A549 (cell line): ENCODE measurements around the gene PGGHG.

Source experiments
- CBX8 ChIP-seq: fragments of 200-600 bp; sonication (generic); IDR thresholded peaks from 2 replicates; pipeline ENCODE4 v1.6.1; 2016
- RAD21 ChIP-seq, 2 experiments: fragments of >200 bp in 1 of 2; sonication (Bioruptor Twin) in 1 of 2; formaldehyde crosslinking in 1 of 2; IDR thresholded peaks in 1 of 2; conservative IDR thresholded peaks in 1 of 2; 2 replicates in 1 of 2; 3 replicates in 1 of 2; pipeline ENCODE4 v1.6.1; 2012 to 2018; ENCODE audit warnings: inconsistent platforms in 1 of 2
- RCOR1 ChIP-seq: fragments of 150-350 bp; IDR thresholded peaks from 2 replicates; pipeline ENCODE4 v1.6.1; 2014; ENCODE audit warnings: antibody characterized with exemption, low read length, low read depth
- RFX5 ChIP-seq: fragments of 450-650 bp; IDR thresholded peaks from 2 replicates; pipeline ENCODE4 v1.7.1; 2014; ENCODE audit warnings: antibody characterized with exemption, mild to moderate bottlenecking, moderate library complexity
- SMC3 ChIP-seq: fragments of >200 bp; sonication (Bioruptor Twin); formaldehyde crosslinking; IDR thresholded peaks from 3 replicates; pipeline ENCODE4 v1.6.1; 2018; ENCODE audit warnings: inconsistent platforms
- TP53 ChIP-seq: fragments of 250-450 bp; sonication (Bioruptor Pico); IDR thresholded peaks from 2 replicates; pipeline ENCODE4 v1.5.0; 2021; ENCODE audit warnings: mild to moderate bottlenecking, moderate library complexity
- ZSCAN20 ChIP-seq: fragments of 250-450 bp; sonication (Bioruptor Pico); IDR thresholded peaks from 2 replicates; pipeline ENCODE4 v1.8.0; 2022; ENCODE audit warnings: mild to moderate bottlenecking, moderate library complexity
- TF ChIP-seq, protein P1 (sequence below): fragments of 450-650 bp; IDR thresholded peaks from 2 replicates; pipeline ENCODE4 v1.6.1; 2014; ENCODE audit warnings: antibody characterized with exemption
- TF ChIP-seq, protein P2 (sequence below): fragments of >200 bp; sonication (Bioruptor Twin); formaldehyde crosslinking; IDR thresholded peaks from 3 replicates; pipeline ENCODE4 v1.5.1; 2016

DNA sequence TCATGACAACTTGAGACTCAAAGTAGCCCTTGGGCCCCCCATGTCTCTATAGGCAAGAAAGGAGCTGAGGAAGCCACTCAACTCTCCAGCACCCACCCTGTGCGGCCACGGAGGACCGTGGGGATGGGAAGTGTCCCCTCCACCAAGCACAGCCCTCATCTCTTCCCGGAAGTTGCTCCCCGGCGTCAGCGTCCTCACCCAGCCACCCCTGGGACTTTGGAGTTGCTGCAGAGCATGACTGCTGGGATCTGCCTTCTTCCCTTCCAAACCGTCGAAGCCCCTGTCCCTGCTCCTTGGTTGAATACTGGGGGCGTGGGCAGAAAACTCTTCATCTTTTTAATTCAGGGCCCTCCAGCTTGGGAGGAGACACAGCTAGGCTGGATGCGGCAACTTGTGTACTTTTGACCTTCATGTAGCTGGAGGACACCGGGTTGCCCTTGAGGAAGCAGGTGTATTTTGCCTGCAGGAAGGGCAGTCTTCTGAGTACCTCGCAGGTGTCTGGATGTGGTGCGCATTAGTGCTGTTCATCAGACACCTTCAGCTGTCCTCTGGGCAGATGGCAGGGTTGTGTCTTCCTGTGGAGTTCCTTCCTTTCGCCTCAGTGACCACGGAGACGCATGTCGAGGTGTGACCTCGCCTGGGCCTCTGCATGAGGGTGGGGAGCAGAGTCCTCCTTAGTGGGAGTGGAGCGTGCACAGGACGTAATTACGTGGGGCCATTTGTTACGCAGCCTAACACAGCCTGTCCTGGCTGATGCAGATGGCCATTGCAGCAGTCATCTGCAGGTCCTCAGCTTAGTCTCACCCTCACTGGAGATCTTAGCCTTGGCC, 43.9 kb downstream of the PGGHG start:
- no peak for TF ChIP-seq RCOR1
- TF ChIP-seq SMC3 = no peak
- TF ChIP-seq RAD21 (conservative IDR thresholded peaks at IDR 0.05 in 1 of 2, IDR thresholded peaks at IDR 0.05 in 1 of 2) = no peak
- TF ChIP-seq CBX8 = no peak
- TF ChIP-seq, protein P1, sequence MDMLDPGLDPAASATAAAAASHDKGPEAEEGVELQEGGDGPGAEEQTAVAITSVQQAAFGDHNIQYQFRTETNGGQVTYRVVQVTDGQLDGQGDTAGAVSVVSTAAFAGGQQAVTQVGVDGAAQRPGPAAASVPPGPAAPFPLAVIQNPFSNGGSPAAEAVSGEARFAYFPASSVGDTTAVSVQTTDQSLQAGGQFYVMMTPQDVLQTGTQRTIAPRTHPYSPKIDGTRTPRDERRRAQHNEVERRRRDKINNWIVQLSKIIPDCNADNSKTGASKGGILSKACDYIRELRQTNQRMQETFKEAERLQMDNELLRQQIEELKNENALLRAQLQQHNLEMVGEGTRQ = no peak
- no peak for TF ChIP-seq TP53 (CRISPR knock-in tag)
- TF ChIP-seq RFX5 = no peak
- TF ChIP-seq, protein P2, sequence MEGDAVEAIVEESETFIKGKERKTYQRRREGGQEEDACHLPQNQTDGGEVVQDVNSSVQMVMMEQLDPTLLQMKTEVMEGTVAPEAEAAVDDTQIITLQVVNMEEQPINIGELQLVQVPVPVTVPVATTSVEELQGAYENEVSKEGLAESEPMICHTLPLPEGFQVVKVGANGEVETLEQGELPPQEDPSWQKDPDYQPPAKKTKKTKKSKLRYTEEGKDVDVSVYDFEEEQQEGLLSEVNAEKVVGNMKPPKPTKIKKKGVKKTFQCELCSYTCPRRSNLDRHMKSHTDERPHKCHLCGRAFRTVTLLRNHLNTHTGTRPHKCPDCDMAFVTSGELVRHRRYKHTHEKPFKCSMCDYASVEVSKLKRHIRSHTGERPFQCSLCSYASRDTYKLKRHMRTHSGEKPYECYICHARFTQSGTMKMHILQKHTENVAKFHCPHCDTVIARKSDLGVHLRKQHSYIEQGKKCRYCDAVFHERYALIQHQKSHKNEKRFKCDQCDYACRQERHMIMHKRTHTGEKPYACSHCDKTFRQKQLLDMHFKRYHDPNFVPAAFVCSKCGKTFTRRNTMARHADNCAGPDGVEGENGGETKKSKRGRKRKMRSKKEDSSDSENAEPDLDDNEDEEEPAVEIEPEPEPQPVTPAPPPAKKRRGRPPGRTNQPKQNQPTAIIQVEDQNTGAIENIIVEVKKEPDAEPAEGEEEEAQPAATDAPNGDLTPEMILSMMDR = no peak
- TF ChIP-seq ZSCAN20 (CRISPR knock-in tag) = no peak
